WERI-Rb-1 (cell line): ENCODE measurements around the gene MINPP1.
"Not testable (repeated sequence)": the region's sequence is repeated elsewhere in the genome, so short reads cannot be mapped to it uniquely, and the experiment has no call there.

ENCODE experiments used
- DNase-seq: peaks from one replicate; pipeline ENCODE4 v3.0.0-alpha.2; 2020
- H3K27ac ChIP-seq: fragments of 250-450 bp; sonication (Bioruptor Pico); 2 replicates; pipeline ENCODE4 v1.5.1; 2020; ENCODE audit warnings: mild to moderate bottlenecking, moderate library complexity
- H3K27me3 ChIP-seq: fragments of 250-450 bp; sonication (Bioruptor Pico); 2 replicates; pipeline ENCODE4 v1.5.1; 2021; ENCODE audit warnings: mild to moderate bottlenecking, low read depth, moderate library complexity; ENCODE audit not compliant: insufficient read depth, severe bottlenecking
- H3K36me3 ChIP-seq: fragments of 250-450 bp; sonication (Bioruptor Pico); 2 replicates; pipeline ENCODE4 v1.5.1; 2020; ENCODE audit warnings: mild to moderate bottlenecking, moderate library complexity
- H3K4me3 ChIP-seq: 2 replicates; pipeline ENCODE4 v1.5.1; 2011; ENCODE audit warnings: low read depth, mild to moderate bottlenecking, control low read depth, low read length
- H3K9me3 ChIP-seq: fragments of 250-450 bp; sonication (Bioruptor Pico); 2 replicates; pipeline ENCODE4 v1.5.1; 2021; ENCODE audit warnings: mild to moderate bottlenecking, moderate library complexity; ENCODE audit not compliant: severe bottlenecking
- TF ChIP-seq, protein P1 (sequence below): IDR thresholded peaks from 2 replicates; pipeline ENCODE4 v1.5.1; 2011; ENCODE audit warnings: low read depth, mild to moderate bottlenecking, control low read depth, inconsistent platforms, low read length

The MINPP1 gene

GRCh38 chr10:87589645-87590051, 85.0 kb downstream of the MINPP1 start:
- Histone ChIP-seq H3K9me3 (no peaks in the 10 kb centered on the region), H3K27me3 (no peaks in the 10 kb centered on the region), H3K4me3 (no peak overlapping the region), H3K36me3 (no peaks in the 10 kb centered on the region), H3K27ac (no peak overlapping the region)
- no peak for DNase-seq
- TF ChIP-seq, protein P1, sequence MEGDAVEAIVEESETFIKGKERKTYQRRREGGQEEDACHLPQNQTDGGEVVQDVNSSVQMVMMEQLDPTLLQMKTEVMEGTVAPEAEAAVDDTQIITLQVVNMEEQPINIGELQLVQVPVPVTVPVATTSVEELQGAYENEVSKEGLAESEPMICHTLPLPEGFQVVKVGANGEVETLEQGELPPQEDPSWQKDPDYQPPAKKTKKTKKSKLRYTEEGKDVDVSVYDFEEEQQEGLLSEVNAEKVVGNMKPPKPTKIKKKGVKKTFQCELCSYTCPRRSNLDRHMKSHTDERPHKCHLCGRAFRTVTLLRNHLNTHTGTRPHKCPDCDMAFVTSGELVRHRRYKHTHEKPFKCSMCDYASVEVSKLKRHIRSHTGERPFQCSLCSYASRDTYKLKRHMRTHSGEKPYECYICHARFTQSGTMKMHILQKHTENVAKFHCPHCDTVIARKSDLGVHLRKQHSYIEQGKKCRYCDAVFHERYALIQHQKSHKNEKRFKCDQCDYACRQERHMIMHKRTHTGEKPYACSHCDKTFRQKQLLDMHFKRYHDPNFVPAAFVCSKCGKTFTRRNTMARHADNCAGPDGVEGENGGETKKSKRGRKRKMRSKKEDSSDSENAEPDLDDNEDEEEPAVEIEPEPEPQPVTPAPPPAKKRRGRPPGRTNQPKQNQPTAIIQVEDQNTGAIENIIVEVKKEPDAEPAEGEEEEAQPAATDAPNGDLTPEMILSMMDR: no peak

GRCh38 chr10:87590705-87591588, 86.3 kb downstream of the MINPP1 start:
- Histone ChIP-seq H3K27ac (no peak overlapping the region), H3K36me3 (no peaks in the 10 kb centered on the region), H3K27me3 (no peaks in the 10 kb centered on the region), H3K9me3 (no peaks in the 10 kb centered on the region), H3K4me3 (no peak overlapping the region)
- TF ChIP-seq, protein P1: no peak
- no peak for DNase-seq

DNA sequence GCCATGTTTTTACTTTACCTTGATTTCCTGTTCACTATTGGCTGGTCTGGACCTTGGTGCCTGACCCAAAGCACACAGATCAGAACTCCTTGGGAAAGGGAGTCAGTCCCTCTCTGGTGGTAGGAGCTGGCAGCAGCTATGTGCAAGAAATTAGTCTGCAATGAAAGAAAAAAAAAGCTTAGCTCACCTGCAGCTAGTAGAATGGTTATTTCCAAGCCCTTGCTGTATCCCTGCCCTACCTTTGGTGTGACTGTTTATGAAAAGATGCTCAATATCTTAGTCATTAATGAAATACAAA, 86.8 kb downstream of the MINPP1 start:
- Histone ChIP-seq H3K27ac (no peak overlapping the region), H3K4me3 (no peak overlapping the region), H3K27me3 (no peaks in the 10 kb centered on the region), H3K9me3 (no peaks in the 10 kb centered on the region), H3K36me3 (no peaks in the 10 kb centered on the region)
- TF ChIP-seq, protein P1: no peak
- no peak for DNase-seq

- H3K9me3 ChIP-seq, H3K36me3 ChIP-seq, H3K27ac ChIP-seq, H3K4me3 ChIP-seq, H3K27me3 ChIP-seq, DNase-seq: not testable (repeated sequence)
Observed at GRCh38 chr10:87592920-87593319, 88.2 kb downstream of the MINPP1 start.

- Histone ChIP-seq H3K27ac (no peak overlapping the region), H3K4me3 (no peak overlapping the region), H3K36me3 (no peaks in the 10 kb centered on the region), H3K9me3 (no peaks in the 10 kb centered on the region), H3K27me3 (no peaks in the 10 kb centered on the region)
- DNase-seq: no peak
- TF ChIP-seq, protein P1: no peak
Observed at GRCh38 chr10:87593702-87594101, 89.0 kb downstream of the MINPP1 start.

DNA sequence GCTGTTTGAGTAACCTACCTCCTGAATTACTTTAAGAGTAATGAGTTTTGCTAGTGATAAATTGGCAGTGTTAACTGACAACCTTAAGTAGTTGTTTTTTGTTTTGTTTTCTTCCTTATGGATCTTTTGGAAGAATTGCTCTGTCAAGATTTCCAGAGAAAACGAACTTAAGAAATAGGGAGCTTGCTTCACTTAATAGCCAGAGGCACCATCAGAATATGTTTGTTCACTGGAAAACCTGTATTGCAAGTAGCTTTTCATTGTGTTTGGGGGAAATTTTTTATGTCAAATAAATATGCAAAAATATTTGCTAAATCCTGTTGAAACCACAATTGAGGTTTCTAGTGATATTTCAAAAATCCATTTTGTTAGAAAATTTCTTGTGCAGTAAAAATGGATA, 89.5 kb downstream of the MINPP1 start:
- Histone ChIP-seq H3K4me3 (no peak overlapping the region), H3K27me3 (no peaks in the 10 kb centered on the region), H3K36me3 (no peaks in the 10 kb centered on the region), H3K9me3 (no peaks in the 10 kb centered on the region), H3K27ac (no peak overlapping the region)
- no peak for DNase-seq
- TF ChIP-seq, protein P1: no peak
